Endodermal cell (in vitro differentiated cells): Measurements from ENCODE around the gene TIFAB. TPM values are rescaled to one million over a fixed set of nuclear protein-coding genes. Genes with fewer than 3 reads are reported as not detected.

Experiments
- DNase-seq: peaks from one replicate; pipeline ENCODE4 v3.0.0-alpha.2; 2017
- H3K27ac ChIP-seq: 2 replicates; pipeline ENCODE4 v1.5.1; 2013; ENCODE audit warnings: mild to moderate bottlenecking, low read depth, low read length, moderate library complexity
- H3K27me3 ChIP-seq: 2 replicates; pipeline ENCODE4 v1.6.1; 2013; ENCODE audit warnings: mild to moderate bottlenecking, low read length, moderate library complexity; ENCODE audit not compliant: insufficient read depth, control insufficient read depth, poor library complexity, severe bottlenecking
- H3K36me3 ChIP-seq: 2 replicates; pipeline ENCODE4 v1.7.0; 2013; ENCODE audit warnings: mild to moderate bottlenecking, low read length, moderate library complexity; ENCODE audit not compliant: control insufficient read depth, insufficient read depth
- H3K4me1 ChIP-seq: one replicate; pipeline ENCODE4 v1.7.0; 2013; ENCODE audit warnings: low read length; ENCODE audit not compliant: control insufficient read depth, insufficient read depth
- H3K4me3 ChIP-seq: 2 replicates; pipeline ENCODE4 v1.5.1; 2013; ENCODE audit warnings: mild to moderate bottlenecking, low read length, moderate library complexity
- H3K9ac ChIP-seq: 2 replicates; pipeline ENCODE4 v1.6.1; 2013; ENCODE audit warnings: mild to moderate bottlenecking, low read length, moderate library complexity; ENCODE audit not compliant: poor library complexity, severe bottlenecking; ENCODE audit errors: extremely low read depth
- H3K9me3 ChIP-seq: 2 replicates; pipeline ENCODE4 v1.6.1; 2013; ENCODE audit warnings: mild to moderate bottlenecking, low read length, moderate library complexity; ENCODE audit not compliant: control insufficient read depth
- H3K27ac Mint-ChIP-seq: 2 replicates; pipeline ENCODE4 v1.8.0; 2020; ENCODE audit warnings: mixed read lengths
- H3K27me3 Mint-ChIP-seq: 2 replicates; pipeline ENCODE4 v1.8.0; 2021; ENCODE audit warnings: mild to moderate bottlenecking, mixed read lengths; ENCODE audit not compliant: insufficient read depth
- H3K36me3 Mint-ChIP-seq: 2 replicates; pipeline ENCODE4 v1.8.0; 2020; ENCODE audit warnings: low read depth, mixed read lengths
- H3K4me1 Mint-ChIP-seq: 2 replicates; pipeline ENCODE4 v1.8.0; 2020; ENCODE audit warnings: mixed read lengths
- H3K4me3 Mint-ChIP-seq: 2 replicates; pipeline ENCODE4 v1.8.0; 2020; ENCODE audit warnings: mild to moderate bottlenecking, moderate library complexity, mixed read lengths
- H3K9me3 Mint-ChIP-seq: 2 replicates; pipeline ENCODE4 v1.8.0; 2020; ENCODE audit warnings: mild to moderate bottlenecking, mixed read lengths
- CTCF ChIP-seq: fragments of 200-600 bp; sonication (generic); conservative IDR thresholded peaks from 2 replicates; pipeline ENCODE4 v1.5.0; 2021; ENCODE audit warnings: antibody characterized with exemption, mild to moderate bottlenecking
- WGBS, 2 experiments: methylation state at CpG; one replicate each; pipeline versions ENCODE4 v1.1.5 to v1.1.7; 2013; ENCODE audit warnings: missing lambda C conversion rate in 2 of 2, mixed read lengths in 1 of 2; ENCODE audit not compliant: insufficient coverage in 1 of 2, insufficient read length in 1 of 2; 5-methylcytosine and 5-hydroxymethylcytosine counted together
- total RNA-seq, 2 donors: library from RNA; stranded (reverse); fragmentation: NEBNext Ultra II Directional in 1 of 2; extraction: Animal tissue kit (Norgen Biotek cat#: 25700) in 1 of 2; gene quantifications; 2 replicates in 1 of 2; 3 replicates in 1 of 2; pipeline ENCODE4 v1.2.1, GENCODE V29; 2021

Gene TIFAB
- total RNA-seq, 2 donors from 2014 or later = not detected

GRCh38 chr5:135438636-135439221 is 13.4 kb downstream of the TIFAB start:
- H3K4me1 ChIP-seq = peaks cover 12% of the 10 kb centered on the region
- Mint-ChIP-seq H3K4me3 (no peak overlapping the region), H3K27ac (no peak overlapping the region), H3K27me3 (peaks cover 11% of the 10 kb centered on the region), H3K4me1 (peaks cover 15% of the 10 kb centered on the region), H3K36me3 (no peaks in the 10 kb centered on the region), H3K9me3 (no peaks in the 10 kb centered on the region)
- no peak for DNase-seq
- no peak overlapping the region for H3K27ac ChIP-seq
- 71 to 86% methylated on average over 4 to 10 of the region's 10 CpGs for WGBS, 2 experiments
- no peaks in the 10 kb centered on the region for H3K9me3 ChIP-seq
- no peak overlapping the region for H3K4me3 ChIP-seq
- H3K36me3 ChIP-seq = no peaks in the 10 kb centered on the region
- H3K9ac ChIP-seq = no peak overlapping the region
- H3K27me3 ChIP-seq = no peaks in the 10 kb centered on the region
- no peak for TF ChIP-seq CTCF

GRCh38 chr5:135437796-135438560 is 14.2 kb downstream of the TIFAB start:
- Mint-ChIP-seq H3K36me3 (no peaks in the 10 kb centered on the region), H3K4me3 (no peak overlapping the region), H3K27me3 (peaks cover 10% of the 10 kb centered on the region), H3K9me3 (no peaks in the 10 kb centered on the region), H3K4me1 (peaks cover 8% of the 10 kb centered on the region), H3K27ac (no peak overlapping the region)
- peaks cover 5% of the 10 kb centered on the region for H3K4me1 ChIP-seq
- H3K9ac ChIP-seq = no peak overlapping the region
- H3K9me3 ChIP-seq = no peaks in the 10 kb centered on the region
- H3K27ac ChIP-seq = no peak overlapping the region
- H3K4me3 ChIP-seq = no peak overlapping the region
- peak; percentile 55 for DNase-seq
- 80 to 85% methylated on average over 7 to 13 of the region's 13 CpGs for WGBS, 2 experiments
- no peaks in the 10 kb centered on the region for H3K36me3 ChIP-seq
- H3K27me3 ChIP-seq = no peaks in the 10 kb centered on the region
- peak; percentile 17 for TF ChIP-seq CTCF

- H3K27me3 Mint-ChIP-seq = peaks cover 9% of the 10 kb centered on the region
- H3K36me3 Mint-ChIP-seq = no peaks in the 10 kb centered on the region
- DNase-seq = peak; percentile 35
- no peak for TF ChIP-seq CTCF
- no peak overlapping the region for H3K4me3 ChIP-seq
- no peaks in the 10 kb centered on the region for H3K9me3 Mint-ChIP-seq
- H3K27ac ChIP-seq = no peak overlapping the region
- 75 to 88% methylated on average over 6 to 7 of the region's 7 CpGs for WGBS, 2 experiments
- H3K4me1 ChIP-seq = peaks cover 4% of the 10 kb centered on the region
- H3K9ac ChIP-seq = no peak overlapping the region
- peaks cover 5% of the 10 kb centered on the region for H3K4me1 Mint-ChIP-seq
- no peaks in the 10 kb centered on the region for H3K9me3 ChIP-seq
- no peak overlapping the region for H3K27ac Mint-ChIP-seq
- H3K36me3 ChIP-seq = no peaks in the 10 kb centered on the region
- no peak overlapping the region for H3K4me3 Mint-ChIP-seq
- no peaks in the 10 kb centered on the region for H3K27me3 ChIP-seq
These were observed 14.7 kb downstream of the TIFAB start for GRCh38 chr5:135437422-135437795.
